ENCODE data around the gene EPC1.
"Not testable (repeated sequence)": the region's sequence is repeated elsewhere in the genome, so short reads cannot be mapped to it uniquely, and the experiment has no call there.

The EPC1 gene

GRCh38 chr10:32346551-32347362 lies at the start of gene EPC1:
EPC1 (minus strand) TSS chr10:32347158; CDS start chr10:32346915, 243 bp downstream.
- peak; percentile 66 for DNase-seq
- Histone ChIP-seq H3K27me3 (replicated peaks) (no peaks in the 10 kb centered on the region), H3K36me3 (replicated peaks) (no peaks in the 10 kb centered on the region), H3K4me3 (ENCODE audit: low read depth, low read length) (peak within 1 kb of the TSS; percentile 97), H3K27ac (peak within 1 kb of the TSS; percentile 98)
- no peak for TF ChIP-seq CTCF (IDR thresholded peaks at IDR 0.05; ENCODE audit: low read depth, low read length, missing control alignments)
- in situ Hi-C loops (cut with HindIII; ENCODE audit: low pct_ligation_motif_present, low sequenced_read_pairs): no loop called here

GRCh38 chr10:32393911-32394310 lies 47.0 kb upstream of the EPC1 start:
- no peak overlapping the region for H3K4me3 ChIP-seq (ENCODE audit: low read depth, low read length)
- H3K27me3 ChIP-seq (replicated peaks): no peaks in the 10 kb centered on the region
- H3K27ac ChIP-seq: no peak overlapping the region
- in situ Hi-C loops (cut with HindIII; ENCODE audit: low pct_ligation_motif_present, low sequenced_read_pairs): no loop called here
- no peak for DNase-seq
- no peaks in the 10 kb centered on the region for H3K36me3 ChIP-seq (replicated peaks)
- no peak for TF ChIP-seq CTCF (IDR thresholded peaks at IDR 0.05; ENCODE audit: low read depth, low read length, missing control alignments)

- in situ Hi-C loops (cut with HindIII; ENCODE audit: low pct_ligation_motif_present, low sequenced_read_pairs): not testable (repeated sequence)
Observed at GRCh38 chr10:32392284-32392683, 45.3 kb upstream of the EPC1 start.

GRCh38 chr10:32390193-32390592 lies 43.2 kb upstream of the EPC1 start:
- no peak overlapping the region for H3K4me3 ChIP-seq (ENCODE audit: low read depth, low read length)
- no peak overlapping the region for H3K27ac ChIP-seq
- in situ Hi-C loops (cut with HindIII; ENCODE audit: low pct_ligation_motif_present, low sequenced_read_pairs): no loop called here
- TF ChIP-seq CTCF (IDR thresholded peaks at IDR 0.05; ENCODE audit: low read depth, low read length, missing control alignments): no peak
- H3K27me3 ChIP-seq (replicated peaks): no peaks in the 10 kb centered on the region
- H3K36me3 ChIP-seq (replicated peaks): no peaks in the 10 kb centered on the region
- no peak for DNase-seq

More at GRCh38 chr10:32392284-32392683, 45.3 kb upstream of the EPC1 start:
- not testable (repeated sequence) for DNase-seq; H3K4me3 ChIP-seq (ENCODE audit: low read depth, low read length); H3K27ac ChIP-seq; H3K27me3 ChIP-seq (replicated peaks); H3K36me3 ChIP-seq (replicated peaks)

- H3K27me3 ChIP-seq (replicated peaks): no peaks in the 10 kb centered on the region
- no peak for TF ChIP-seq CTCF (IDR thresholded peaks at IDR 0.05; ENCODE audit: low read depth, low read length, missing control alignments)
- in situ Hi-C loops (cut with HindIII; ENCODE audit: low pct_ligation_motif_present, low sequenced_read_pairs): no loop called here
- no peak overlapping the region for H3K4me3 ChIP-seq (ENCODE audit: low read depth, low read length)
- DNase-seq: no peak
- H3K27ac ChIP-seq: no peak overlapping the region
- no peaks in the 10 kb centered on the region for H3K36me3 ChIP-seq (replicated peaks)
Observed at GRCh38 chr10:32388258-32389027, 41.5 kb upstream of the EPC1 start.

- Histone ChIP-seq H3K27me3 (replicated peaks) (no peaks in the 10 kb centered on the region), H3K36me3 (replicated peaks) (no peaks in the 10 kb centered on the region), H3K27ac (no peak overlapping the region), H3K4me3 (ENCODE audit: low read depth, low read length) (no peak overlapping the region)
- no peak for DNase-seq
- in situ Hi-C loops (cut with HindIII; ENCODE audit: low pct_ligation_motif_present, low sequenced_read_pairs): no loop called here
- no peak for TF ChIP-seq CTCF (IDR thresholded peaks at IDR 0.05; ENCODE audit: low read depth, low read length, missing control alignments)
Observed at GRCh38 chr10:32386623-32387260, 39.8 kb upstream of the EPC1 start.

Measured in brain microvascular endothelial cell (primary cell).